CD4-positive, CD25-positive, alpha-beta regulatory T cell (primary cell): ENCODE measurements around the gene ERCC5. TPM values are rescaled to one million over a fixed set of nuclear protein-coding genes. Genes with fewer than 3 reads are reported as not detected.

Source experiments
- ATAC-seq, 2 donors: fragments of 150-1000 bp; cut with Tn5 transposase; one replicate each; pipeline ENCODE4 v1.10.0; 2021; ENCODE audit warnings: low read depth in 2 of 2, moderate number of reproducible peaks in 2 of 2, moderate library complexity in 1 of 2
- DNase-seq, 3 donors: peaks; one replicate each; pipeline versions ENCODE4 v3.0.0 to v3.0.0-alpha.2; 2012 to 2022; ENCODE audit warnings: mixed read lengths in 1 of 3
- H3K27ac ChIP-seq: one replicate; pipeline ENCODE4 v1.7.0; 2013; ENCODE audit warnings: mild to moderate bottlenecking, low read length; ENCODE audit not compliant: insufficient read depth, poor library complexity, severe bottlenecking
- H3K27me3 ChIP-seq: one replicate; pipeline ENCODE4 v1.7.0; 2013; ENCODE audit warnings: low read length; ENCODE audit not compliant: control insufficient read depth, insufficient read depth
- H3K36me3 ChIP-seq: one replicate; pipeline ENCODE4 v1.7.0; 2013; ENCODE audit warnings: mild to moderate bottlenecking, low read length, moderate library complexity; ENCODE audit not compliant: control insufficient read depth, insufficient read depth
- H3K4me1 ChIP-seq: 2 replicates; pipeline ENCODE4 v1.7.0; 2013; ENCODE audit warnings: mild to moderate bottlenecking, low read length; ENCODE audit not compliant: insufficient read depth, control insufficient read depth, poor library complexity, severe bottlenecking
- H3K4me3 ChIP-seq: one replicate; pipeline ENCODE4 v1.7.0; 2013; ENCODE audit warnings: low read depth, mild to moderate bottlenecking, low read length, moderate library complexity
- H3K9me3 ChIP-seq, 2 experiments: 1 replicate in 1 of 2; 2 replicates in 1 of 2; pipeline ENCODE4 v1.7.0; 2013; ENCODE audit warnings: low read length in 2 of 2, mild to moderate bottlenecking in 1 of 2, moderate library complexity in 1 of 2; ENCODE audit not compliant: control insufficient read depth in 2 of 2
- H3K27ac Mint-ChIP-seq, 3 donors: one replicate each; pipeline ENCODE4 v1.8.0; 2020 to 2022; ENCODE audit warnings: mild to moderate bottlenecking in 3 of 3, mixed read lengths in 3 of 3, moderate library complexity in 2 of 3
- H3K27me3 Mint-ChIP-seq: one replicate; pipeline ENCODE4 v1.8.0; 2022; ENCODE audit warnings: mild to moderate bottlenecking, mixed read lengths
- H3K36me3 Mint-ChIP-seq: one replicate; pipeline ENCODE4 v1.8.0; 2020; ENCODE audit warnings: mixed read lengths
- H3K4me1 Mint-ChIP-seq, 4 donors: one replicate each; pipeline ENCODE4 v1.8.0; 2020 to 2022; ENCODE audit warnings: mixed read lengths in 4 of 4, mild to moderate bottlenecking in 1 of 4
- H3K4me3 Mint-ChIP-seq, 4 donors: one replicate each; pipeline ENCODE4 v1.8.0; 2020 to 2022; ENCODE audit warnings: mild to moderate bottlenecking in 4 of 4, mixed read lengths in 4 of 4, moderate library complexity in 3 of 4
- H3K9me3 Mint-ChIP-seq, 7 donors: one replicate each; pipeline ENCODE4 v1.8.0; 2020 to 2022; ENCODE audit warnings: mixed read lengths in 7 of 7, mild to moderate bottlenecking in 3 of 7, moderate library complexity in 2 of 7
- polyA plus RNA-seq, 4 donors: library from polyadenylated mRNA; unstranded; fragments of 300-500 nt; fragmentation: Illumina TruSeq; gene quantifications; one replicate each; pipeline ENCODE4 v1.2.3, GENCODE V29; 2021
- total RNA-seq: library from RNA; stranded (reverse); gene quantifications from one replicate; pipeline ENCODE4 v1.2.3, GENCODE V29; 2022

ERCC5 gene
- total and polyA plus RNA-seq, 5 donors from 2014 or later, result 44.3 to 104 (median 52.4) TPM

DNA sequence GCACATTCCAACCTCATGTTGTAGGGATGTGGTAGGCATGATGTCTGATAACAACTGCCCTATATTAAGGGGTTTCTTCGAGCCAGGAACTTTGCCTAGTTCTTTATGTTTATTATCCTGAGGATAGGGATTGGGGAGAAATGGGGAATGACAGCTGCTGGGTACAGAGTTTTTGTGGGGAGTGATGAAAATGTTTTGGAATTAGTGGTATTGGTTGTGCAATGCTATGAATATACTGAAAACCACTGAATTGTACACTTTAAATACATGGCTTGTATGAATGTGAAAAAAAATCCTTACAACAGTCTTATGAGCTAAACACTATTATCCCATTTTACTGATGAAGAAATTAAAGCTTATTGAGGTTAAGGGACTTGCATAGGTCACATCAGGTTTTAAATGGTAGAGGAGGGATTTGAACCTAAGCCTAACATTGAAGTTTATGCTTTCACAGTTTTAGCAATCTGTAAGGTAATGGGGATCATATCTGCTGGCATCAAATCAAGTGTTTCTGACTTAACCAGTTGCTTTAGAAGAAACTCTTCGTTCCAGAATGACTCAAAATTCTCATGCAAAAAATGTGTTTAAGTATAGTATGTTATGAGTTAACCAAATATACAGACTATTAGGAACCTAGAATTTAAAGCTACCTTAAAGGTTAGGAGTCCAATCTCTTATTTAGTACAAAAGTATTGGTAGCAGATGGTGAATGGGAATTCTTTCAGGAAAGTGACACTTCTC lies 61.4 kb downstream of the ERCC5 start:
- Mint-ChIP-seq H3K27me3 (peaks cover 22% of the 10 kb centered on the region), H3K4me1 (no peaks in the 10 kb centered on the region), H3K9me3 (peaks cover 0 to 1% (median 0%) of the 10 kb centered on the region in 7 donors), H3K36me3 (no peaks in the 10 kb centered on the region), H3K4me3 (no peak overlapping the region), H3K27ac (no peak overlapping the region)
- ATAC-seq (no peak), DNase-seq (no peak)
- Histone ChIP-seq H3K4me3 (no peak overlapping the region), H3K27me3 (peaks cover 7% of the 10 kb centered on the region), H3K27ac (no peak overlapping the region), H3K36me3 (no peaks in the 10 kb centered on the region), H3K4me1 (no peaks in the 10 kb centered on the region), H3K9me3 (no peaks in the 10 kb centered on the region)

DNA sequence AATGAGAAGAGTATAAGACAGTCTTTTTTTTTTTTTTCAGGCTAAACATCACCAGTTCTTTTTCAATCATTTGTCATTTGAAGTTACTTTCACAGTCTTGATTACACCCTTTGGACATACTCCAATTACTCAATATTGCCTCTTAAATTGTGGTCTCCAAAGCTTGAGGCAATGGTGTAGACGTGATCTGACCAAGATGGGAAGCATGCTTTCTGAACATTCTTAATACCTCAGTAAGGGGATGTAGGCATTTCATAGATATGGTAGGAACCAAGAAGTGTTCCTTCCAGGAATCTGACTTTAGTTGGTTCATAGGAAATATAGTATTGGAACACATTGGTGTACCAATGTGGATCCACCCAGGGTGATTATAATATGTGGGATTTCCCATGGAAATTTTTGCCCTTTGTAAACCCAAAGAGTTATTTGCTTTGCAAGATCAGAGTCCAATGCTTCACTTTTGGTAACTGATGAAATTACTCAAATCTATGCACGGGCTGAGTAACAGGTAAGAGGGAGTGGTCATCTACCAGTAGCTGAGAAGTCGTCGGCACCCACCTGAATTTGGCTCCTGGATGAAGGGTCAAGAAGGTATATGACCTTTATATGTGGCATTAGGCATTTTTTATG lies 62.2 kb downstream of the ERCC5 start:
- Histone ChIP-seq H3K27ac (no peak overlapping the region), H3K4me1 (no peaks in the 10 kb centered on the region), H3K4me3 (no peak overlapping the region), H3K36me3 (no peaks in the 10 kb centered on the region), H3K9me3 (no peaks in the 10 kb centered on the region), H3K27me3 (peaks cover 7% of the 10 kb centered on the region)
- Mint-ChIP-seq H3K4me1 (no peaks in the 10 kb centered on the region), H3K9me3 (peaks cover 0 to 3% (median 0%) of the 10 kb centered on the region in 7 donors), H3K27ac (no peak overlapping the region), H3K4me3 (no peak overlapping the region), H3K27me3 (peaks cover 17% of the 10 kb centered on the region), H3K36me3 (no peaks in the 10 kb centered on the region)
- ATAC-seq (no peak), DNase-seq (no peak)

DNA sequence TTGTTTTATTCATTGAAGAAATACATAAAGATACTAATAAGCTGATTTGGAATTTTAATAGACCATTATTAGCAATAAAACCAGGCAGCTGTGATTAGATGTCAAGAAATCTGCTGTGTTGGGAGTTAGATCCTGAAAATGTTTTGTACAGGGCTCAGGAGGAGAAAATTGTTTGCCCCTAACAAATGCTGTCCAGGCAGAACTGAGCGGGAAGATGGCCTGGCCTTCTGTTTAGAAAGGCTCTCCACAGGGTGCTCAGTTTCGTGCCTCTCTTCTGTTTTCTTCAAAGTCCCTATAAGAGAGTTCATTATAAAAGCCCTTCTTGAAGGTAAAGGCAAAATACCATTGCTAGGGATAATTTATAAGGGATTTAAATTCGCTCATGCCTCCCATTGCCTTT lies 64.1 kb downstream of the ERCC5 start:
- peaks cover 7% of the 10 kb centered on the region for H3K27me3 ChIP-seq
- Mint-ChIP-seq H3K4me3 (no peak overlapping the region), H3K27ac (no peak overlapping the region), H3K4me1 (no peaks in the 10 kb centered on the region), H3K36me3 (no peaks in the 10 kb centered on the region), H3K9me3 (peaks cover 0 to 3% (median 0%) of the 10 kb centered on the region in 7 donors), H3K27me3 (peaks cover 17% of the 10 kb centered on the region)
- ATAC-seq (no peak), DNase-seq (no peak)
- H3K4me1 ChIP-seq, result no peaks in the 10 kb centered on the region
- no peak overlapping the region for H3K27ac ChIP-seq
- no peak overlapping the region for H3K4me3 ChIP-seq
- no peaks in the 10 kb centered on the region for H3K9me3 ChIP-seq
- no peaks in the 10 kb centered on the region for H3K36me3 ChIP-seq

DNA sequence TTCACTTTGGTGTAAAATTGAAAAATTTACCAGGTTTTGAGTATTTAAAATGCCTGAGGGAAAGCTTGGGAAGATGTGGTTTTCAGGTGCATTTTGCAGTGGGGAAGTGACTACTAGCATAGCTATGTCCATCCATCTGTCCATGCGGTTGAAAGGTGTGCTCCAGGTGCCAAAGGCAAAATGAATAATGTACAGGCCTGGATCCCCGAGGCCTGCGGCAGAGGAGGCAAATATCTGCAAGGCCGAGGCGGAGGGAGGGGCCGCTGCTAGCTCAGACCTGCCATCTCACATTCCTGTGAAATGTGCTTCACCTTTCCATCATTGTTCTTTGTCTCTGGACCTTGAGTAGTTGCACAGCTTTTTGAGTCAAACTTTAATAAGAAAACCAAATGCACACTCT lies 65.5 kb downstream of the ERCC5 start:
- no peaks in the 10 kb centered on the region for H3K9me3 ChIP-seq
- peaks cover 7% of the 10 kb centered on the region for H3K27me3 ChIP-seq
- DNase-seq (no peak), ATAC-seq (no peak)
- H3K4me1 ChIP-seq, result no peaks in the 10 kb centered on the region
- H3K36me3 ChIP-seq, result no peaks in the 10 kb centered on the region
- H3K9me3 Mint-ChIP-seq, result peaks cover 0 to 3% (median 0%) of the 10 kb centered on the region in 7 donors
- H3K4me3 Mint-ChIP-seq, result no peak overlapping the region
- H3K27ac Mint-ChIP-seq, result no peak overlapping the region
- no peaks in the 10 kb centered on the region for H3K4me1 Mint-ChIP-seq
- peaks cover 17% of the 10 kb centered on the region for H3K27me3 Mint-ChIP-seq
- no peak overlapping the region for H3K27ac ChIP-seq
- H3K4me3 ChIP-seq, result no peak overlapping the region
- H3K36me3 Mint-ChIP-seq, result no peaks in the 10 kb centered on the region

DNA sequence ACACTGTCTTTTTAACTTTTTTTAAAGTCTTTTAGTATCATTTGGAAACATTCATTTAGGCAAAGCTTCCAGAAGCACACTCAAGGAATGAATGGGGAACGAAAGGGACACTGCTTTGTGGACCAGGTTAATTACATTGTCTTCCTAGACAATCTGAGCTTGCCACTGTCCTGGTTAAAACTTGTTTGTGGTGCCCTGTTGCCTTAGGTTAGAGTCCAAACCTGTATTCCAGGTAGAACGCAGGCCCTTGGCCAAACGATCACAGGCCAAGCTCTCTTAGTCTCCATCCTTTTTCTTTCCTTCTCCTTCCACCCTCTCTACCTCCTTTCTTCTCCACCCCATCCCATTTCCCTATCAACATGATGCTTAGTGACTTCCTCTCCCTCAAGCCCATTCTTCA lies 66.8 kb downstream of the ERCC5 start:
- Histone ChIP-seq H3K27me3 (peaks cover 7% of the 10 kb centered on the region), H3K4me1 (no peaks in the 10 kb centered on the region), H3K9me3 (no peaks in the 10 kb centered on the region), H3K4me3 (no peak overlapping the region), H3K27ac (no peak overlapping the region), H3K36me3 (no peaks in the 10 kb centered on the region)
- Mint-ChIP-seq H3K4me3 (no peak overlapping the region), H3K27ac (no peak overlapping the region), H3K9me3 (peaks cover 0 to 3% (median 0%) of the 10 kb centered on the region in 7 donors), H3K4me1 (no peaks in the 10 kb centered on the region), H3K36me3 (no peaks in the 10 kb centered on the region), H3K27me3 (peaks cover 21% of the 10 kb centered on the region)
- no peak for DNase-seq
- ATAC-seq, result no peak

DNA sequence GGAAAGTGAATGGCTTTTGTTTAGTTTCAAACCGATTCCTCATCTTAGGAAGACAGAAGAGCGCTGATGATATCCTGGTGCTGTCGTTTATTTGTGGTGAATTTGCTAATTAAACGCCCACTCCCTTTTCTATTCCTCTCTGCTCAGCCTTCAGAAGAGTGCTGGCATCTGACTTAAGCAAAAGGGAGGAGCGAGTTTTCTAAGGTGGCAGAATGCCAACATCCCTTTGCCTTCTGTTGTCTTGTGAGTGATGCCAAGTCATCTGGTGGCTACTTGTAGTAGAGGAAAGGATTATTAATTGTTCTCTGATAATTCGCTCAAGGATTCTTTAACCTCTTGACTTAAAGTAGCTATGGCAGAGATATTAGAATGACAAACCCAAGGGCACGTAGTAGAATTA lies 68.1 kb downstream of the ERCC5 start:
- Histone ChIP-seq H3K27ac (no peak overlapping the region), H3K36me3 (no peaks in the 10 kb centered on the region), H3K4me3 (no peak overlapping the region), H3K9me3 (no peaks in the 10 kb centered on the region), H3K27me3 (no peaks in the 10 kb centered on the region), H3K4me1 (no peaks in the 10 kb centered on the region)
- H3K4me1 Mint-ChIP-seq, result no peaks in the 10 kb centered on the region
- no peak for DNase-seq
- no peak overlapping the region for H3K4me3 Mint-ChIP-seq
- no peak for ATAC-seq
- H3K9me3 Mint-ChIP-seq, result peaks cover 0 to 3% (median 0%) of the 10 kb centered on the region in 7 donors
- H3K27ac Mint-ChIP-seq, result no peak overlapping the region
- H3K27me3 Mint-ChIP-seq, result peaks cover 18% of the 10 kb centered on the region
- no peaks in the 10 kb centered on the region for H3K36me3 Mint-ChIP-seq

DNA sequence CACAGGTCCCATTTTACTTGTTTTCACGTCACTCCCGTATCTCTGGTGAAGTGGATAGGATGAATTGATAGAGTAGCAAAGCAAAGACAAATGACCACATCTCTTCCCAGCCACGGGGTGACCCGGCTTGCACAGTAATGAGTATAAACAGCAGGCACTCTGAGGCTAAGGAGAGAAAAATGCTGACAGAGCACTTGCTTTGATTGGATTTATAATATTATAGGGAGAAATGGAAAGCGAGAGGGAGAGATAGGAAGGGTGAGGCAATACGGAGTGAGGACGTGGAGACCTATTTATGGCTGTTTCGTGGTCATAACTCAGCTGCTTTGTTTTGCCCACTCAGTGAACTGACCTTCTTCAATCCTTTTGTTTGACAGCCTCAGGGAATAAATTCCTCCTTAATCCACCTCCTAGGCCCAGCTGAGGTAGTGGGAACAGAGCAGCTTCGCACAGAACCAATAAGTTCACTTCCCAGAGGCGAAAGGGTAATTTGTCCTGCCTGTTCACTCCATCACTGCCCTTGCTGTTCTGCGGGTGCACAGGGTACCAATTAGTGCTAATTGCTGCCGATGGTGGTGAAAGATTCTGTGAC lies 68.6 kb downstream of the ERCC5 start:
- Histone ChIP-seq H3K4me1 (no peaks in the 10 kb centered on the region), H3K27me3 (no peaks in the 10 kb centered on the region), H3K27ac (no peak overlapping the region), H3K9me3 (no peaks in the 10 kb centered on the region), H3K4me3 (no peak overlapping the region), H3K36me3 (no peaks in the 10 kb centered on the region)
- H3K36me3 Mint-ChIP-seq, result no peaks in the 10 kb centered on the region
- H3K27ac Mint-ChIP-seq, result no peak overlapping the region
- H3K4me3 Mint-ChIP-seq, result no peak overlapping the region
- H3K4me1 Mint-ChIP-seq, result no peaks in the 10 kb centered on the region
- ATAC-seq, result no peak
- H3K9me3 Mint-ChIP-seq, result peaks cover 0 to 3% (median 0%) of the 10 kb centered on the region in 7 donors
- no peak for DNase-seq
- H3K27me3 Mint-ChIP-seq, result peaks cover 18% of the 10 kb centered on the region
